HG02885 (cell line): ENCODE results near the gene RAD51B.
"Not testable (repeated sequence)": the region's sequence is repeated elsewhere in the genome, so short reads cannot be mapped to it uniquely, and the experiment has no call there.

Source experiments
- ATAC-seq: cut with Tn5 transposase; IDR thresholded peaks from one replicate; pipeline ENCODE4 v1.9.1; 2021; ENCODE audit warnings: mild to moderate bottlenecking; ENCODE audit not compliant: unreplicated experiment, poor library complexity

RAD51B gene

DNA sequence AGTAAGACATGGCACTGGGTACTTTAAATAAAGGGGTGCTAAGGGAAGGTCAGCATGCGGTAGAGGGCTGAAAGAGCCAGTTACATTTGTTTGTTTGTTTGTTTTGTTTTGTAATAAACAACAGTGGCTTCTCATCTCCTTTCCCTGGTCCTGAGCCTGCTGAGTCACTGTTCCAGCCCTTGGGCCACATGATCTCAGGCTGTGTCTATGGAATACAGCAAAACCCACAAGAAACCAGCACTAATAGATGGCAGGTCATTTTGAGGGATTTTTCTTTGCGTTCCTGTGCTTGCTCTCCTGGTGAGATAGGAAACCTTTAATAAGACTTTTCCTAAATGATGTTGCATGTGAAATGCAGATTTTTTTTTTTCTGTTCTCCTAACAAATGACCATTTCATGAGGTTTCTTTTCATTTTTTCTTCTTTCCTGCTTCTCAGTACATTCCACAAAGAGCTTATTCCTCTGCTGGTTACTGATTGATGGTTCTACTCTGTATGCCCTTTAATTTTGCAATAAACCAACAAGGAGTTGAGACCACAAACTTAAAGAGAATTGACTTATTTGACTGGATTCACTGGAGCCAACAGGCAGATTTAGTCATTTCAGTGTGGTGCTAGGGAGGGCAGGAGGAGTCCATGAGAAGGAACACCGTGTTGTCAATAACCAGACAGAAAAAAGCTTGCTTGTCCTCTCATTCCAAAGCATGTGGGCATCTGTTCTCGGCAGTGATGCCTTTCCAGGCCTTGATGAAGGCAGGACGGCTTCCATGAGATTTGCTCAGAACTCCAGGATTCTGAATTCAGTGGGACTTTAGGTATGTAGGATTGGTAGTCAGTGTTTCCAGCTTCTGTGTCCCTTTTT, 459.2 kb downstream of the RAD51B start:
- no peak for ATAC-seq

DNA sequence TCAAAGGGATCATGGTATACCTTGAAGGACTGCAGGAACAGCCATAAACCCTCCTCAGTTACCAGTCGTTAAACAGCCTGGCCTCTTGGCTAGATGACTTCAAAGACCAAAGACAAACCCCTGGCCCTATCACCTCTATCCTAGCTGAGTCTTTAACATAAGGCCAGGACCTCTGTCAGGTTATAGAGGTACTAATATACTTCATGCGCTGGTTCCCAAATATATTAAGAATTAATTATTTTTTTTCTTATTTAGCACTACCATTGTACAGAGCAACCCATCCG, 459.8 kb downstream of the RAD51B start:
- no peak for ATAC-seq

DNA sequence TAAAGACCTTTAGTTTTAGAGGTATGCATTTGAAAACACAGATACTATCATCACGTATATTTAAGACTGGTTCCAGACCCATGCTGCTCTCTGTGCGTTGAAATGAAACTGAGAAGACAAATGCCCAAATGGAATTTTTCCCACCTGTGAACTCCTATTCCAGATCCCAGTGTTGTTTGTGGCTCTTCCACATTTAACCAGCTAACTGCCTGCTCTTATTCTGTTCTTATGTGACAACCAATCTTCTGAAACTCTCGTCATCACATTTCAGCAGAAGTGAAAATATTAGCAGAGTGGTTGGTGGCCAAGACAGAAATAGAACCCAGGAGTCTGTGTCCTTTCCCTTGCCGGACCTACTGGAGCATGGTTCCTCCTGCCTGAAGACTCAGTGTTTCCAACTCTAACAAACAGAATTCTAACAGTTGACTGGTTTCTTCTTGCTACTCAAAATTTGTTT, 460.2 kb downstream of the RAD51B start:
- ATAC-seq: peak; percentile 56

DNA sequence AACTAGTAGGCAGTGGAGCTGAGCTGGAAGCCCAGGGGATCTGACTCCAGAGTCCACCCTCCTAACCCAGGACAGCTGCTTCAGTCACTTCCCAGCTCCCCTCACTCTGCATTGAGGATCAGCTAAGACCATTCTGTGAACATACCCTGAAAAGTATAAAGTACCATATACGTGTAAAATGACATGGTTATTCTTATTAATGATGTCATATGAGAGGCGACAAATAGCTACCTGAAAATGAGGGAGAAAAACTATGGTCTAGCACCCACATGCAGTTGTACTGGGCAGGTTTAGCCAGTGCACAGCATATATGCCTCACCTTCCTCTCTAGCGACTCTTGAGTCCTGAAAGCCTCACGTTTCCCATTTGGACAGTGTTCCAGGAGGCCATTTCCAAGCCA, 461.9 kb downstream of the RAD51B start:
- ATAC-seq: no peak

DNA sequence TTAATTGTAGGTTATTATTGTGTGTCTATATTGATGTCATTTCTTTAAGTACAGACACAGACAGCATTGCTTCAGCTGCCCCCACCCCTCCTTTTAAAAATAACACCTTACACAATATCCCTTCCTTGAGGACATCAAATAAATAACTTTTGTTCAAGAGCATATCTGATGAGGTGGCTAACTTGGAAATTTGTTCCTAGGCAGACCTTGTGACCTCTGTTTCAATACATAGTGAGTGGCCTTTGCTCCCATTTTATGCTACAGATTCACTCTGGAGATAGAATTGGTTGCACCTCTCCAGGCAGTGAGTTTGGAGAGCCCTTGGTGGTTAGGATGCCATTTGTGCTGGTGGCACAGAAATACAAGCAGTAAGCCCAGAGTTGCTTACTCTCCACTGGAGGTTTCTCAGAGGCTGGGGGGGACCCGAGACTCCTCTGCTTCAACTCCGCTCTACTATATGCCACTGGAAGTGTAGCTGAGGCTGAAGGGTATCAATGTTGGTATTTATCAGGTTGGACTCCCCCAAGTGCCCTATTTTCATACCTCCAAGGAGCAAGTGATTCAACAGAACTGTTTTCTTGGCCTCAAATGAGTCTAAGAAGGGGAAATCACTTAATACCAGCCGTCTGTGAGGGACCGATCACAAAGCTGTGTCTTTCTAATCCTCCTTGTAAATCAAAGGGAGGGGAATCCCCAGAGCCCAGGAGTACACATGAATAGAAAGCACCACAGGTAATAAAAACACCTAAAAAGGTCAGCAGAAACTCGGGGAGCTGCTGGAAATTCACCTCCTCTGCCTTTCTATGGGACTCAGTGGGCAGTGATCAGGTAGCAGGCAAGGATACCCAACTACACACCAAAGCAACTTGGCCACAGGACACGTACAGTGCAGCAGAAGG, 463.1 kb downstream of the RAD51B start:
- peak; percentile 29 for ATAC-seq

DNA sequence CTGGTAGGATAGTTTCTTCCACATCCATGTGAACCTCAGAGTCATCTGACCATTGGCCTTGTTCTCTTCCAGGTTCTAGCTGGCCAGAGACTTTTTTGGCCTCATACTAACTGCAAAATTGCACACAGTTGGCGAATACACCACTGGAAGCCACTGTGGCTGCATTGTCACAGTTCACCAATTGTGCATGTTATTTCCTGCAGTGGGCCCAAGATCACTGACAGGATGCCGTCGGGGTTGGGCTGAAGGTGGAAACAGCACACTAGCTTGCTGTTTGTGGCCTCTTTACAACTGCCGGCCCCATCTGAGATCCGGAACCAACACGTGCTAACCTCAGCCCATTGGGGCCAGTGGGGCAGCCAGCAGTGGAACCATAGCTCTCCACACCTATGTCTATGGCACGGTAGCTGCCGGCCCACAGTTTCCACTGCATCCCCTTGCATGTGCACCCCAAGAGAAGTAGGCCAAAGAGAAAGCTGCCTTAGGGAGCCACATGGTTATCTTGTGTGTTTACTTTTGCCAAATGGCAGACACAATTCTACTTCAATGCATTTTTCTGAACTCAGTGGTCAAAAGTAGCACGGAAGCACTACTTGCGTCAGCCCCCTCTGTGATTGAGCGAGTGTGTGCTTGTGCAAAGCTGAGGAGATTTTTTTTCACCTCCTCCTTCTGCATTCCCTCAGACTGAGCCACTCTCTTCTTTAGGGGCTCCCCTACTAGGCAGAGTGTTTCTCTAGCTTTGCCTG, 464.0 kb downstream of the RAD51B start:
- ATAC-seq: peak; percentile 50

DNA sequence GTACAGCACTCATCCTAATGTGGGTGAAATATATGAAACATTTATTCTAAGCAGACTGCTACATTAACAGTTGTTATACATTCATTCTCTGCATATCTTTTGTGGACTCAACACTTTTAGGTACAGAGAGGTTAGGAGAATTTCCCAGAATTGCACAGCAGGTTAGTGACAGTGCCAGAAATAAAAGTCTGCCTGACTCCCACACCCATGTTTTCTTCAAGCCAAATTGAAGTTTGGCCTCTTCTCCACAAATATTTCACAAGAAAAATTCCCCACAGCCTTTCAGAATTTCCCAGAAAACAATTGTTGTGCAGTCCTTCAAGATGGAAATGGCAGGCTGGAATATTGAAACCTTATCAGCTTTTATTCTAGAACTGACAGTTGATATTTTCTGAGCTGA, 464.8 kb downstream of the RAD51B start:
- ATAC-seq: no peak

DNA sequence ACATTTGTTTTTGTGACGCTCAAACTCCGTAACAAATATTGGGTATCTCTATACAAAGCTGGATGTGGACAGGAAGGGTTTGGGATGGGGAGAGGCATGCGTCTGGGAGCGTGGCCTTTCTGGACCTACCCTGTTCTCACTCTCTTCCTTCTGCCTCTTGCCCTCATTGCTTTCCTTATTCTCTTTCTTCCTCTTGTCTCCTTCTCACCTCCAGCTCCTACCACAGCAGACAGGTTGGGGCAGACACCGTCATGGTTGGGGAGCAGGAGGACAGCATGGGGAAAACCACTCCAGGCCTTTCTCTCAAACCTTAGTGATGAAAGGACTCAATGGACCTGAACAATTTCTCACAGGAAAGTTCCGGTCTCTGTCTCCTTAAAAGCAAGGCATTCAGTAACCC, 465.3 kb downstream of the RAD51B start:
- ATAC-seq: no peak

DNA sequence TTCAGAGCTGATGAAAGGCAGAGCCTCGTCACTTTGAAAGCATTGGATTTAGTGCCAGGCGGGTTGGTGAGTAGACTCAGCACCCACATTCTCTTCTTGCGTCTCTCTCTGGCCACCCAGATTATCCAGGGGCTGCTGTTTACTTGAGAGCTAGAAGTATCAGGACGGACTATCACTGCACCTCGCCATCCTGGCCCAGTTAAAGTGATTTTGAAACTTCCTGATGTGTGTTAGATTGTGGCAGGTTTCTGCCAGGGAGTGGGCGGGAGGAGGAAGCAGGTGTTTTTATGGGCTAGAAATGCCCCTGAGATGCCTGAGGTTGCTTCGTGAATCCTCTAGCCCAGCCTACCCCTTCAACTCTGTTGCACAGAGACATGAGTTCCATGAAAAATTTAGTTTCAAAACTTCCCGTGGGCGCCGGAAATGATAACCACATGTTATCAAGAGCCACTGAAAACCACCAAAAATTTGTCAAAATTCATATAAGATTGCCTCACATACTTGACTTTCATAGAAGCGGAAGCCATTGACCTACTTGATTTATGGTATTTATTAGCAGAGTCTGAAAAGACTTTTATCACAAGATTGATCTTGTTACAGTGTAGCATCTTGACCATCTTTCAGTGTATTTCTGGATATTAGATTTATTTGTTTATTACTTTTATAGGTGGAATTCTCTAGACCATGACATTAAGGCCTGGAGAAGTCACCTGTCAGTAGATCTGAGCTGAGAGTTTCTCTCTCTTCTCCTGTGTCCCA, 466.0 kb downstream of the RAD51B start:
- no peak for ATAC-seq

DNA sequence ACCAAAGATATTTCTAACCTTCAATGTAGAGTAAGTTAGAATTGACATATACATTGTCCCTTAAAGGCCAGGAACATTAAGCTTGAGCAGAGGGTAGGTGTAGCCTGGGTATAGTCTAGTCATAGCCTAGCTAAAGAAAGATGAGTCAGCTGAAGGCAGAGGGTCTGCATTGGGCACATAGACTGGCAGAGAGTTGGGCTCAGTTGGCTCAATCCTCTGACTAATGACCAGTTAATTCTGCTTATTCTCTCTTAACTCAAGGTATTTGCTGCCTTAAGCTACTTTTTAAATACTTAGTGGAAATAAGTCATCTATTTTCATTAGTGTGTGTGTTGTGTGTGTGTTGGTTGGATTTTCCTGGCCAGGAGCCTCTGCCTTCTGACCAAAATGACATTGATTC, 467.1 kb downstream of the RAD51B start:
- ATAC-seq: no peak

DNA sequence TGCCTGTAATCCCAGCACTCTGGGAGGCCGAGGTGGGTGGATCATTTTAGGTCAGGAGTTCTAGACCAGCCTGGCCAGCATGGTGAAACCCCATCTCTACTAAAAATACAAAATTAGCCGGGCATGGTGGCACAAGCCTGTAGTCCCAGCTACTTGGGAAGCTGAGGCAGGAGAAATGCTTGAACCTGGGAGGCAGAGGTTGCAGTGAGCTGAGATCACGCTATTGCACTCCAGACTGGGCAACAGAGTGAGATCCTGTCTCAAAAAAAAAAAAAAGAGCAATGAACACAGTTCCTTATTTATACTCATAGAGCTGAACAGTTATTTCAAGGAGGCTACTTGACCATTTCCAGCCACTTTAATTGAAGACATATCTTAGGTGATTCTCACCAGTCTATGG, 469.9 kb downstream of the RAD51B start:
- not testable (repeated sequence) for ATAC-seq

DNA sequence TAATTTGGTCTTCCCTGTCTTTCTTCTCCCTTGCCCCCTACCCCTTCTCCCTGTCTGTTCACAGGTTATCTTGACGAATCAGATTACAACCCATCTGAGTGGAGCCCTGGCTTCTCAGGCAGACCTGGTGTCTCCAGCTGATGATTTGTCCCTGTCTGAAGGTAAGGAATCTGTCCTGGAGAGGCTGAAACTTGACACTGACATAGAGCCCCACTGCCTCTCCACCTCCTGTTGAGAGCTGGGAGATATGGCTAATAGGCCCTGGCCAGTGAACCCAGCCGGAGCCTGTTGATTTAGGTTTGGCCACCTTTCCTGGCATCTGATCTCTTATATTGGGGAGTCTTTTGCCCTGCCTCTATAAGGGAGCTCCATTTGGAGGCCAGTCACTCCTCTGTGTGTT, 472.2 kb downstream of the RAD51B start:
- no peak for ATAC-seq

DNA sequence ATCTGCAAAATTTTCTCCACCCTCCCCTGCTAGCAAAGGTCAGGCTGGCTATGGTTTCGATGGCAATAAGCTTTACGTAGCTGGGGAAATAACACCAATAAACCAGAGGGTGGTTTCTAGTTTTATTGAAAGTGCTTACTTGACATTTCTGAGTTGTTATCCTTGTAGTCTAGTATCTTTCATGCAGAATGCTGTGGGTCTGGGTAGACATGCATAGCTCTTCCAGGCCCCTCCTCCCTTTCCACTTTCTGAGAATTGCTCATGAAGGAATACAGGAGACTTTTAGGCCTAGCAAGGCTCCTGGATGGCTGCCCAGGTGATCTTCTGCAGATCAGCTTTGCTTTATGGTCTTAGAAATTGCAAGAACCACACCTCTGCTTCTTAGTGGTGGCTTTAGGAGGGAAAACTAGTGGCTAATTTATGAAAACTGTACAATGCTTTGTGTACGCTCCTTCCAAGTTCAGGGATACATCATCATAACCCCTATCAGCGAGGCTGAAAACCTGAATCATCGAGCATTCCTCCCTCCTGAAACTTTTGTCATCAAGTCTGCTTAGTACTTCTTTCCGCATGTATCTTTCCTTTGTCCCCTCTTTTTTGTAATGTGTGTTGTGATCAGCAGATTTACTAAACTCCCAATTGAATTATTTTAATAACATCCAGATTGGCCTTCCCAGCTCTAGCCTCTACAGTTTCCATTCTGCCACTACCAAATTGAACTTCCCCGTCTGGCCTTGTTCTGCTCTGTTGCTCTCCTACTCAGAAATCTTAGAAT, 473.0 kb downstream of the RAD51B start:
- no peak for ATAC-seq

DNA sequence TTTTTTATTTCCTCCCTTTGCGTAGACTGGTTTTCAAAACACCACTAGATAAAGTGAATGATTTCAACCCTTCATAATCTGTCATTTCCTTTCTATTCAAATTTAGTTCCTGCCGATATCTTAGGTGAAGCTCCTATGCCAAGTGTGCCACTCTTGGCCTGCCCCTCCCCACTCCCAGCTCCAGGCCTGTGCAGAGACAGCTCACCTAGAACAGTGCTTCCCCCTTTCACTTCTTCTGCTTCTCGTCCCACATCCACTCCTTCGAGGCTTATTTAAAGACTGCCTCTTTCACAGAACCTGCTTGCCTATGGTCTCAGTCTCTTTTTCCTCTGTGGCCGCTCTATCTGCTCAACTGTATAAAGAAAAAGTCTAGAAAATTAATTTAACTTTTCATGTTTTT, 473.8 kb downstream of the RAD51B start:
- no peak for ATAC-seq

DNA sequence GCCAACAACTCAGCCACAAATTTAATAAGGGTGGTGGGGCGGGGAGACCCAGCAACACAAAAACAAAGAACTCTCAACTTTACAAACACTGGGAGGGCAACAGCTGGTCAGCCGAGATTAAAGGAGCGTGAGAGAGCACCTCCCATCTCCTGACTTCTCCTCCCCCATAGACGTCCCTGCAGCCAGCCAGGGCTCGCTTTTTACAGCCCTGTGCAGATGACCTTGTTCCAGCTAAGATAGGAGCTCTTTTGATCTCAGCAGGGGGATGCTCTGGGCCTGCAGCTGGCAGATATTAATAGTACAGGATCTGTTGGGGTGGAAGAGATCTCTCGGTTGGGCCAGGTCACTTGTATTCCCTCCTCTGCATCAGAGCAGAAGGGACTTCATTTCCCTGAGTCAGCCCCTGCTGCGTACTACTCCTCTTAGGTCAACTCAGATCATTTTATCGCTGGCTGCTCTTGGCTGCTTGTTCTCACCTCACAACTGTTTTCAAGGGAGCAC, 475.8 kb downstream of the RAD51B start:
- ATAC-seq: no peak

DNA sequence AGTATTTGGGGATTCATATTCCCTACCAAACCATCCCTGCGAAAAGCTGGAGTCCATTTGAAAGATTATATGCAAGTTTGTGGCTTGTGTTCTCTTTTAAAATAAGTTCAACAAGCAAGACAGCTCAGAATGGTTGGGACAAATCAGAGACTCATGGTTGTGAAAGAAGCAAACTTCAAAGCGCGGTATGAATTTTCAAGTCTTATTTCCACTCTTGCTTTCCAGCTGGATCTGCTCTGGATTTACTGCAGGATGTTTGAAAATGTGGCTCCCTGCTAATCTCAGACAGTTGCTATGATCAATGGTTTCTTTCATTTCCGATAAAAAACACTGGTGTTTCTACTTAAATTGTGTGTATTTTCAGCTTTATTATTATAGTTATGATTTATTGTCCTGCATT, 477.5 kb downstream of the RAD51B start:
- ATAC-seq: no peak

DNA sequence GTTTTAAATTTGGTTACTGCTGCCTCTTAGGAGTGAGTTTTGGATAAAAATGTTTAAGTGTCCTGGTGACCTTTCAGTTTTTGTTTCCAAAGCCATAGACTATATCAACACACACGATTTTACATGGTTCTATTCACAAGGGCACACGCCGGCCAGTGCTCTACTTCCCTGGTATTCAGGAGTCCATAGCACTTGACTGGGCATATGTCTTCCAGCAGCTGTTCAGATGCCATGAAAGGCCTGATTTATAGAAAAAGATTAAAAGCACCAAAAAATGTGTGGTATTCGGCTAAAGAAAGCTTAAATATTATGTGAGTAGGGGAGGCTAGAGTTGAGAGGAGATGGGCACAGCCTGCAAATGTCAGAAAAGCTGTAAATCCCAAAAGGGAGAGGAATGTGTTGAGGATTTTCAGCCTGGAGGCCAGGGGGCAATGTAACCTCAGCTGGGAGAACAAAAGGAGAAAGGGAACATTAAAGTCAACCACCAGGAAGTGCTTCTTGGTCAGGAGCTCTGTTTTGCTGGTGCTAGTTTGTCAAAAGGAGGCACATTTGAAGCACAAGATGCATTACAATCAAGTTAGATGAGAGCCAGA, 478.4 kb downstream of the RAD51B start:
- no peak for ATAC-seq

DNA sequence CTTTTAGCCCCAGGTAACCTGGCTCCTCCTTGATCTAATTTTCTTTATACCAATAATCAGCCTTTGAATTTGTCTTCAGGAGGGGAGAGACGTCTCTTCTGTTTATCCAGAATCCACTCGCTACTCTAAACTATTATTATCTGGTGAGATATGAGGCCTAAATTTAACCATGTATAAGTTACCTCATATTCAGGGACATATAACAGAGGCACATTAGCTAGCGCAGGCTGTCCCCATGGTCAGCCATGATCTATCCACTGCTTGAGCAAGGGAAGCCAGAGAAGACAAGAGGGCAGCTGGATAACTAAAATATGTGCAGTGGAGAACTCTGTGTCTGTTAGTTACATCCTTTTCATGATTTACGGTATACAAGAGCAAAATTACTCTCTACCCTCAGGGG, 481.0 kb downstream of the RAD51B start:
- ATAC-seq: no peak

DNA sequence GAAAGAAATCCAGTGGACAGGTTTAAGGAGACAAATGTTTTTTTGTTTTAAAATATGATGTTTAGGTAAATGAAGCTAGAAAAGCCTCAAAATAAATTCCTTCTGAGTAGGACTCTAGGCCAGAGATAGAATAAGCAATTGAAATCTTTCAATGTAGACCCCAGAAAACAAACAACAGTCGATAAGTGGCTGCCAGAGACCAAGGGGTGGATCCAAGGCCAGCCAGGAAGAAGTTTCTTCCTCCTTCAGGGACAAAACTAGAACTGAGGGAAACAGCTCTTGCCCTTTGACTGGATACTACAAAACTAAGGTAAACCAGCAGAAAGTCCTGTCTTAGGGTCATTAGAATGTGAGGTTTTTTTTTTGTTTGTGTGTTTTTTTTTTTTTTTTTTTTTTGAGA, 481.6 kb downstream of the RAD51B start:
- no peak for ATAC-seq
